KG1 (cell line): ENCODE measurements around the gene ECHS1.
"Not testable (repeated sequence)": the region's sequence is repeated elsewhere in the genome, so short reads cannot be mapped to it uniquely, and the experiment has no call there.

Experiments
- DNase-seq: peaks from one replicate; lab custom pipeline; 2025; lab: John Stamatoyannopoulos, UW

The ECHS1 gene

DNA sequence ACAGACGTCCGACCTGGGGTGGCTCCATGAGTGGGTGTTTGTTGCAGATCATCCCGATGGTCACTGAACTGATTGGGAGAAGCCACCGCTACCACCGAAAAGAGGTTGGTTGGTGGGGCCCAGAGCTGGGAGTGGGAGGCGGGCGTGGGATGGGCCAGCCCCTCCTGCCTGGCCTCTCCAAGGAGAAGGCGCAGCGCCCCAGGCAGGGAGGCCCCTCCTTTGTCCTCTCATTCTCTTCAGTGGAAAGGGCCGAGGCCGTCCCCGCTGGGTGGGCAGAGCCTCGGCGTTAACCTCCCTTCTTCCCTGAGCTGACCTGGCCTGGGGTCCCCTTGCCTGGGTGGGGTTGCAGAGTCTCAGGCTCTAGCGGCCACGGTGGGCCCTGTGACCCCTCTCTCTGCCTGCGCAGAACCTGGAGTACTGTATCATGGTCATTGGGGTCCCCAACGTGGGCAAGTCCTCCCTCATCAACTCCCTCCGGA lies 26.0 kb upstream of the ECHS1 start:
- DNase-seq, result no peak

DNA sequence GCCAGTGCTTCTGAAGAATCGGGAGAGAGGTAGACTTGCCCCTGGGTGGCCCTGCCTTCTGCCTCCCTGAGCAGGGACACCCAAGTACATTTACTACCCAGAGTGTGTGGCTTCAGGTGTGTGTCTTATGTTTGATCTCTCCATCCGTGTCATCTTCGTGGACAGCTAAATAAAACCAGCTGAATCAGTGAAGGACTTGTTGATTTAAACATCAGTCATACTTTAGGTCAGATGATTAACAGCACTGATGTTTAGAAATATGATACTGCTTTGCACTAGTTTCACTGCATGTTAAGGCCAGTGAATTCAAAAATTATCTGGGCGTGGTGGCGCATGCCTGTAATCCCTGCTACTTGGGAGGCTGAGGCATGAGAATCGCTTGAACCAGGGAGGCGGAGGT lies 24.8 kb upstream of the ECHS1 start:
- no peak for DNase-seq

DNA sequence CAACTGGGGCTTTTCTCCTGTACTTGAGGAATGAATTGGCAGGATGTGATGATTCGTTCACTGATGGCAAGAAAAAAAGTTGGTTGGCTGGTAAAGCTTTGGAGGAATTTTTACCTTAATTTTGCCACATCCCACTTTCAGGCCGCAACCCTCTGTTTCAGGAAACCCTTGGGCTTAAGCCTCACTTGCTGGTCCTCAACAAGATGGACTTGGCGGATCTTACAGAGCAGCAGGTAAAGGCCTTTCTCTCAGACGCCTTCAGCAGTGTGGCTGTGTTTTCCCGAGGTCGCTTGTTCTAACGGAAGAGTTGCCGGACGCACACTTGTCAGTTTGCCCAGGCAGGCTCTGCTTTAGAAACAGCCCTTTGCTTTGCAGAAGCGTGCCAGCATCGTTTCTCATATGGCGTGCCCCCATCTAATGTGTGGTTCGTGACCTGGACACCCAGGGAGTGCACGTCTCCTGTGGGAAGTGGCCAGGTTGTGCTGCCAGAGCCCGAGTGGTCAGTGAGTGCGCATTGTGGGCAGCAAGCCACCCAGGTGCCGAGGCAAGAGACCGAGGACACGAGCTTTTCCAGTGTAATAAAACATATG lies 23.0 kb upstream of the ECHS1 start:
- no peak for DNase-seq

DNA sequence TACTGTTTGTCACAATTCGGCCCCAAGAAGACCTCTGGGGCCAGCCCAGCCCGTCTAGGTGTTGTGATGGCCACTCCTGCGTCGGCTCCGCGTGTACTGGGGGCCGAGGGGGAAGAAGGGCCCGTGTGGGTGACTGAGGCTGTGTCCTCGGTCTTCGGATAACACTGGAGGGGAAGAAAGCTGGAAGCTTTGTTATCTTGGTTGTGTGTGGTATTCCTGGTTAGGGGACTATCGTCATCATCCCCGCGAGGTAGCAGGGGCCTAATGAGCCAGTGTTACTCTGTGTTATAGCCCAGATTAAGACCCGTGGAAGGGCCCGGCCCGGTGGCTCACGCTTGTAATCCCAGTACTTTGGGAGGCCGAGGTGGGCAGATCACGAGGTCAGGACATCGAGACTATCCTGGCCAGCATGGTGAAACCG lies 21.7 kb upstream of the ECHS1 start:
- no peak for DNase-seq

DNA sequence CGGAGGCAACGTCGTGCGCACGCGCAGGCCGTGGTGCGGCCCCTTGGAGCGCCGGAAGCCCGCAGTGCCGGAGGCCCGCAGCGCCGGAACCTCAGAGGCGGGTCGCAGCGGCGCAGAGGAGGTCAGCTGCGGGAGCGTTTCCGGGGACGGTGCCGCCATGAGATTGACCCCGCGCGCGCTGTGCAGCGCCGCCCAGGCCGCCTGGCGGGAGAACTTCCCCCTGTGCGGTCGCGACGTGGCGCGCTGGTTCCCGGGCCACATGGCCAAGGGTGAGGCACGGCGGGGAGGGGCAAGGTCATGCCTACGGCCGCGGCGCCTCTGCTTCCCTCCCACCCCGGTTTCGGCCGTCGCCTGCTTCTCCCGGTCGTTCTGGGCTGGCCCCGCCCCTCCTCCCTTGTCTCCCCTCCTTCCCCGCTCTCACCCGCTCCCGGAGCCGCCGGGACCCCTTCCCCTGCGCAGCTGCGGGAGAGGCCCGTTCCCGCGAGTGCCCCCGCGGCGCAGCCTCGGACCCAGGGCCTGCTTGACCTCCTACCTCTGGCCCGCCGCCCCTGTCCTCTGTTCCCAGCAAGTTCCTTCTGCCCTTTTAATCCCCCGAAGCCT lies 21.0 kb upstream of the ECHS1 start, which contains the start of gene MTG1:
MTG1 (plus strand) TSS at position 94 of the 600 bp plus-strand sequence; CDS start at position 158, 64 bp downstream.
- peak; percentile 84 for DNase-seq

DNA sequence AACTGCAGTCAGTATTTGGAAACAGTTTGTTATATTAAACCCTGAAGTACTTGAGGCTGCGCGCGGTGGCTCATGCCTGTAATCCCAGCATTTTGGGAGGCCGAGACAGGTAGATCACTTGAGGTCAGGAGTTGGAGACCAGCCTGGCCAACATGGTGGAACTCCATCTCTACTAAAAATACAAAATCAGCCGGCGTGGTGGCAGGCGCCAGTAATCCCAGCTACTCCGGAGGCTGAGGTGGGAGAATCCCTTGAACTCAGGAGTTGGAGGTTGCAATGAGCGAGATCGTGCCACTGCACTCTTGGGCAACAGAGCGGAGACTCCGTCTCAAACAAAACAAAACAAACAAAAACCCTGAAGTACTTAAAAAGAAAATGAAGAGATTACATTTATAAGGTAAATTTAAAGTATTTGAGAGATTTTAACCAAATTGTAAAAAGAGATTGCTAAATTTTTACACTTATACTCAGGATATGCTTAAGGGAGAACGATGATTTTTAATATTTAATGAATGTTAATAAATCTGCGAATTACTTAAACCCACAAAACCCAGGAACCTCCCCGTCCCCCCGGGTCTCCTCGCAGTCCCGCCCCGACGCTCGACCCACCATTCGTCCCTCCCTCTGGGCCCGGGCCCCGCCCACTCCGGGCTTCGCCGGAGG lies 20.4 kb upstream of the ECHS1 start:
- DNase-seq, result no peak

DNA sequence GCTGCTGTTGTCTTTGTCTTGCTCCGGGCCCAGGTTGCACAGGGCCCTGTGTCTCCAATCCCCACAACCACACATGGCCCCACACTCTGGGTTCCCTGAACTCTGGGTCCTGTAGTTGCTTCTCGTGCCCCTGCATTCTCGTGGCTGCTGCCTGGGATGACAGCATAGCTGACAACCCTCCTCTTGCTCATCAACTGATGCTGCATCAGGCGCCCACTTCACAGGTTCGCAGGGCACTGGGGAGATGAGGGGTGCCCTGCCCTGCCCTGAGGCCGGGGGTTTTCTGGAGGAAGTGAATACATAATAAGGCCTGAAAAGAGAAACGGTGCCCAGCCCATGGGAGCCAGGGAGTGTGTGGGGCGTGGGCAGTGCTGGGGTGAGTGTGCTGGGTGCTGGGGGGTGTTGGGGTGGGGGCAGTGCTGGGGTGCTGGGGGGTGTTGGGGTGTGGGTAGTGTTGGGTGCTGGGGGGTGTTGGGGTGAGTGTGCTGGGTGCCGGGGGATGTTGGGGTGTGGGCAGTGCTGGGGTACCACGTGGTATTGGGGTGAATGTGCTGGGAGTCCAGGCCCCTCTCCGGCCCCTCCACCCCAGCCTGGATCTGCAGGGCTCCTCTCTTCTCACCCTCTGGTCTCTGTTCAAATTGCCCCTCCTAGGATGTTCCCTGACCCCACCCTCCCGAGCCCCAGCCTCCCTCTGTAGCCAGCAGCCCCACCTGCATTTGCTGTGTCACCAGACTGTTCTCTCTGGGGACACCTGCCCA lies 18.8 kb upstream of the ECHS1 start:
- DNase-seq, result no peak

DNA sequence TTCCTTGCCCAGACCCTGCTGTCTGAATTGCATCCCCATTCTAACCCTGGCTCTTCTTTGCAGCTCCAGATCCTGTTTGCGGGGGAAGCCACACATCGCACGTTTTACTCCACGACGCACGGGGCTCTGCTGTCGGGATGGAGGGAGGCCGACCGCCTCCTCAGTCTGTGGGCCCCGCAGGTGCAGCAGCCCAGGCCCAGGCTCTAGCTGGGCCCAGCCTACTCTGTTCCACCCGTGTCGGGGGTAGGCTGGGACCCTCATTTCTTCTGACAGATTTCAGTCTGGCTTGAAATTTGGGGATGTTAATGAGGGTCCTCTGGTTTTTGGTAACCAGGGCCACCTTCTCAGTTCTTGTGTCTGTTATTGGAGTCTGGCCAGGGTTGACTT lies 18.1 kb upstream of the ECHS1 start:
- no peak for DNase-seq

DNA sequence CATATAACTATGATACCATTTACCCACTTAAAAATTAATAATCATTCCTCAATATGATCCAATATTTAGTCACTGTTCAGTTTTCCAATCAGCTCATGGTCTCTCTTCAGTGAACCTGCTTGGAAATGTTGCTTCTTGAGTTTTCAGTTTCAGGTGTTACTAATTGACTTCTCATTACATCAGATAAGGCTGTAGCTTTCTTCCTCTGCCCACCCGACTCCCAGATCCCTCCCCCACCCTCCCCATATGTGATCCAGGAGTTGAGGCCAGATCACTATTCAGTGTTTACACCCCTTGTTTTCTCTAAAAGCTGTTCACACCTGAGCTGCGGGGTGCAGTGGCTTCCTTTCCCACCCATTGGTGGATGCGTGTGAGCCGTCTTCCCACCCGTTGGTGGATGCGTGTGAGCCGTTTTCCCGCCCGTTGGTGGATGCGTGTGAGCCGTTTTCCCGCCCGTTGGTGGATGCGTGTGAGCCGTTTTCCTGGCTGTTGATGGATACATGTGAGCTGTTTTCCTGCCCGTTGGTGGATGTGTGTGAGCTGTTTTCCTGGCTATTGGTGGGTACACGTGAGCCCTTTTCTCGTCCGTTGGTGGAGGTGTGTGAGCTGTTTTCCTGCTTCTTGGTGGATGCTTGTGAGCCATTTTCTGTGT lies 17.6 kb upstream of the ECHS1 start:
- no peak for DNase-seq

DNA sequence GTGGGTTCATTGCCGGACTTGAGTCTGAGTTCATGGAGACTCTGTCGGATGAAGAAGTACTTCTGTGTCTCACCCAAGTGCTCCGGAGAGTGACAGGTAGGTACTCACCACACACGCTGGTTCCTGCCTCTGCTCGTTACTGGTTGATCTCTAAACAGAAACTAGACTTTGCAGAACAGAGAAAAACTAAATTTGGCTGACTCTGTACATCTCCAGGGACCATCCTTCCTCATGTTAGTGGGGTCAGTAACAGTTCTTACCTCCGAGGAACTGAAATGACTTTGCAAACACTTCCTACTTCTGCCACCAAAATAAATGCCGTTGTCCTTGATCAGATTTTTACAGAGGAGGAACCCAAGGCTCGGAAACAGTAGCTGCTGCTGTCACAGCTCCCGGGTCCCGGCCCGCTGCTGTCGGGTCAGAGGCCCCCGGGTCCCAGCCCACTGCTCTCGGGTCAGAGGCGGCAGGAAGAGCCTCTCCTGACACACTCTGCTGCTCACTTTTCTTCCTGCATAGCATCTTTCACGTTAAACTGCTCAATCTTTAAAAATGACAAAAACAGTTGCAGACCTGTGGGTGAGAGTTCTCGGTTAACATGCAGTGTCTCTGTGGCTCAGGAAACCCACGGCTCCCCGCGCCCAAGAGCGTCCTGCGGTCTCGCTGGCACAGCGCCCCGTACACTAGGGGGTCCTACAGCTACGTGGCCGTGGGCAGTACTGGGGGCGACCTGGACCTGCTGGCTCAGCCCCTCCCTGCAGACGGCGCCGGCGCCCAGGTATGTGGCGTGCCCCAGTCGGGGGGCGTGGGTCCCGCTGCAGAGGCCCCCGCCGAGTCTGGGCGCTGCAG lies 16.0 kb upstream of the ECHS1 start:
- DNase-seq, result peak; percentile 55

DNA sequence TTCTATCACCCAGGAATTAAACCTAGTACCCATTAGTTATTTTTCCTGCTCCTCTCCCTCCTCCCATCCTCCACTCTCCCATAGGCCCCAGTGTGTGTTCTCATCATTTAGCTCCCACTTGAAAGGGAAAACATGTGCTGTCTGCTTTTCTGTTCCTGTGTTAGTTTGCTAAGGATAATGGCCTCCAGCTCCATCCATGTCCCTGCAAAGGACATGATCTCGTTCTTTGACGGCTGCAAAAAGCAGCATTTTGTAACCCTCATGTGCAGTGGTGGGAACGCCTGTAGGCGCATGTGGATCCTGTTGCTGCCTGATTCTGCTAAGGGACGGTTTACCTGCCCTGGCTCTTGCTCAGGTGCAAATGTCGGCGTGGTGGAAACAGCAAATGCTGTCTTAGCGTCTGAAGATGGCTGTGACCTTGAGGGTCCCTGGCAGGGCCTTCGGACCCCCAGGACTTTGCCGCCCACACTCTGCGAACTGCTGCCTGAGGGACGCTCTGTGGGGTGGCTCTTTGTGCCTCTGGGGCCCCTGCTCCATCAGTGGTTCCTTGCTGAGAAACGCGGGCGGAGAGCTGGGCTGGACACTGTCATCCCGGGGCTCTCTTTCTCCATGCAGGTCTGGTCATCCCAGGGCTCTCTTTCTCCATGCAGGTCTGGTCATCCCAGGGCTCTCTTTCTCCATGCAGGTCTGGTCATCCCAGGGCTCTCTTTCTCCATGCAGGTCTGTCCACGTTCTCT lies 15.2 kb upstream of the ECHS1 start:
- no peak for DNase-seq

DNA sequence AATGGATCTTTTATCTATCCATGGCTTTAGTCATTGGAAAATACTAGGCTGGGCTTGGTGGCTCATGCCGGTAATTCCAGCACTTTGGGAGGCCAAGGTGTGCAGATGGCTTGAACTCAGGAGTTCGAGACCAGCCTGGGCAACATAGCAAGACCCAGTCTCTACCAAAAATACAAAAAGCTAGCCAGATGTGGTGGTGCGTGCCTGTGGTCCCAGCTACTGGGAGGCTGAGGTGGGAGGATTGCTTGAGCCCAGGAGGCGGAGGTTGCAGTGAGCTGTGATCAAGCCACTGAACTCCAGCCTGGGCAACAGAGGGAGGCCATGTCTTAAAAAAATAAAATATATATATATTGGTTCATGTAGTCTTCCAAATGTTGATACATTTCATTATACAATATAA lies 13.8 kb upstream of the ECHS1 start:
- not testable (repeated sequence) for DNase-seq

DNA sequence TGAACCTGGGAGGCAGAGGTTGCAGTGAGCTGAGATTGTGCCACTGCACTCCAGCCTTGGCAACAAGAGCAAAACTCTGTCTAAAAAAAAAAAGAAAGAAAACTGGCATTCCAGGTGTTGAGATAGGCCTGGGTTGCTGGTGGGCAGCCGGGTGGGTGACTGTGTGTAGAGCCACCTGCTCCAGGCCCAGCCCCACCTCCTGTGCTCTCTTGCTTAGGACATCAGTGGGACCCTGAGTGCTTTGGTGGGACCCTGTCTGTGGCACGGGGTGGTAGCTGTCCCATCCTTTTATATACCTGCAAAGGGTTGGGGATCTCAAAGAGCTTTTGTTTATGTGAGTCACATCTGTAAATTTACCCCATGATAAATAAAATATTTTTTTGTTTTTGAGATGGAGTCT lies 12.1 kb upstream of the ECHS1 start:
- no peak for DNase-seq

DNA sequence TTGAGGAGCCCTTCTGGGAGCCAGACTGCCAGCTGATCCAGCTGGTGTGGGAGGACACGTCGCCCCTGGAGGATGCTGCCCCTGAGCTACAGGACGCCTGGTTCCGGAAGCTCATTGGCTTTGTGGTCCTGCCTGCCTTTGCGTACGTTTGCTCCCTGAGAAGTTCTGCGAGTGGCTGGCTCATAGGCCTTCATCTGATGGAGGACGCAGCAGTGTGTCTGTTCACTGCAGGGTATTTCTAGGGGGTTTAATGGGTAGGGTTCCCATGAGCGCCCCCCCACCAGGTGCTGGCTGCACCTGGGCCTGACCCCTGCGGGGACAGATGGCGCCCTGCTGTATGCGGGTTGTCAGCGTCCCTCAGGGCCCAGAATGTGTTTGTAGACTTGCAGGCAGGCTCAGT lies 10.9 kb upstream of the ECHS1 start:
- no peak for DNase-seq

DNA sequence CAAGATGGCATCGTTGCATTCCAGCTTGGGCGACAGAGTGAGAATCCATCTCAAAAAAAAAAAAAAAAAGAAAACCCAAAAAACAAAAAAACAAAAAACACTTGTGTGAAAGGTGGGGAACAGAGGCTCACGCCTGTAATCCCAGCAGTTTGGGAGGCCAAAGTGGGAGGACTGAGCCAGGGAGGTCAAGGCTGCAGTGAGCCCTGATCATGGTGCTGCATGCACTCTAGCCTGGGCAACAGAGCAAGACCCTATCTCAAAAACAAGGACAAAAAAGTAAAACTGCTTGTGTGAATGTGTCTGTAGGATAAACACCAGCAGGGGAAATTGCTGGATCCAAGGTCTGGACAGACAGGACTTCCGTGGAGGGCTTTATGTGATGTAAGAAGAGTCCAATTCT lies 10.4 kb upstream of the ECHS1 start:
- DNase-seq, result no peak

DNA sequence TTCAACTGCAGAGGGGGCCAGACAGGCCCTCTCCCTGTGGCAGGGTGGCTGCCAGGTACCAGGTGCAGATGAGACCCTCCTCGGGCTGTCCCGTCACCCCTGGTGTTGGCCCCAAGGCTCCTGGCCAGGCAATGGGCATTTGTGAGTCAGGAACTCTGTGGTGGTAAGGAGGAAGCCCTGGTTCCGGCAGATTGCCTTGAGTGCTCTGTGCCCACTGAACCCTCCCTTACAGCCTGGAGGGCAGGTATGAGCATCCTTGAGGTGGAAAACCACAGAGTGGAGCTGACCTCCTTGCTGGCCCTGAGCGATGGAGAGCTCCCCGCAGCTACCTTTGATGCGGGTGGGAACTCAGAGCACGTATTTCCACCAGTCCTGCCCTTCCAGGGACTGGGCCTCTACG lies 7.9 kb upstream of the ECHS1 start:
- peak; percentile 17 for DNase-seq

DNA sequence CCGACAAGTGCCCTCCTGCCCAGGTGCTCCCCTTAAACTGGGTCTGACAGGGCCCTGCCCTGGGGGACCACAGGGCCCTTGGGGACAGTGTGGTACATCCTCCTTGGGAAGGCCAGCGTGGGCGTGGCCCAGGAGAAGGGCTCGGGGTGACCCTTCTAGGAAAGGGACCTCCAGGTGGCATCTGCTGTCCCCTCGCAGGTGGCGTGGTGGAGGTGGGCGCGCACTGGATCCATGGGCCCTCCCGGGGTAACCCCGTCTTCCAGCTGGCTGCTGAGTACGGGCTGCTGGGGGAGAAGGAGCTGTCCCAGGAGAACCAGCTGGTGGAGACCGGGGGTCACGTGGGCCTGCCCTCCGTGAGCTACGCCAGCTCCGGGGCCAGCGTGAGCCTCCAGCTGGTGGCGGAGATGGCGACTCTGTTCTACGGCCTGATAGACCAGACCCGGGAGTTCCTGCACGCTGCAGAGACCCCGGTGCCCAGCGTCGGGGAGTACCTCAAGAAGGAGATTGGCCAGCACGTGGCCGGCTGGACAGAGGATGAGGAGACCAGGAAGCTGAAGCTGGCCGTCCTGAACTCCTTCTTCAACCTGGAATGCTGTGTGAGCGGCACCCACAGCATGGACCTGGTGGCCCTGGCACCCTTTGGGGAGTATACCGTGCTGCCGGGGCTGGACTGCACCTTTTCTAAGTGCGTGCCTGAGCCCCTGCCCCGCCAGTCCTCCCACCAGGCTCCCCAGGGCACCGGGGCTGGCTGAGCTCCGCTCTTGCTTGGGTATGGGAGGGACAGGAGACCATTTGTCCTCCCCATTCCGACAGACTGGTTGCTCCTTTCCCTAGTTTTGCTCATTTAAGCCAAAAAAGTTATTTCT lies 6.9 kb upstream of the ECHS1 start:
- no peak for DNase-seq

DNA sequence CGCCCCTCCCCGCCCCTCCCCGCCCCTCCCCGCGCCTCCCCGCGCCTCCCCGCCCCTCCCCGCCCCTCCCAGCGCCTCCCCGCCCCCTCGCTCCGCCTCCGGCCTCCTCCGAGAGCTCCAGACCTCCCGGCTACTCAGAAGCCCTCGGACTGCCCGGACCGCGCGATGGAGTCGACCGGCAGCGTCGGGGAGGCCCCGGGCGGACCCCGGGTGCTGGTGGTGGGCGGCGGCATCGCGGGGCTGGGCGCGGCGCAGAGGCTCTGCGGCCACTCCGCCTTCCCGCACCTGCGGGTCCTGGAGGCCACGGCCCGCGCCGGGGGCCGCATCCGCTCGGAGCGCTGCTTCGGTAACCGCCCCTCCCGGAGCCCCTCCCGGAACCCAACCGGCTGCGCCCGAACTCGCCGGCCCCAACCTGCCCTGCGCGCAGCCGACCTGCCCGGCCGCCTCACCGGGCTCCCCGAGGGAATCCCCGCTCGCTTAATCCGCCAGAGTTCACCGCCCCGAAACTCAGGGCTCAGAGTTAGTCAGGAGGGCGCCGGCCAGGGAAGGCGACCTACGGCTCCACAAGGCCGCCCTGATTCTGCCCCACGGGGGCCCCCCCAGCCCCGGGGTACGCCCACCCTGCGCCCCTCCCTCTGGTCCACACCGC lies 6.1 kb upstream of the ECHS1 start, which contains the start of gene PAOX:
PAOX (plus strand) TSS at position 111 of the 649 bp plus-strand sequence; CDS start at position 166, 55 bp downstream.
- DNase-seq, result no peak
